ENCODE measurements around the gene SLC1A3.

DNA sequence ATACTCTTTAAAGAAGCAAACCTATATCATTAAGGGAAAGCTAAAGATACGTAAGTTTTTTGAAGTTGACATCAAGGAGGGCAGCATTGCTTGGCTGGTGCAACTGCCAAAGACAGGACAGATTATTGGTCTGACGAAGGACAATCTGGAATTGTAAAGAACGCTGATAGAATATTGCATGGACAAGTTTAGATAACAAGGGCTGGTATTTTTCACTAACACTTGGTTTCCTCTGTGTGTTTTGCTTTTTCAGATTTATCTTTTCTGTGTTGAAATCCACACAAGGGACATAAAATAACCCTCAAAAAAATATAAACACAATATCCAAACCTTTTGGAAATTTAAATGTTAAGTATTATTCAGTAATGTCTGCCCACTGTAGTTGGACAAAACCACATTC lies 39.7 kb downstream of the SLC1A3 start:
- TF ChIP-seq, protein P1, sequence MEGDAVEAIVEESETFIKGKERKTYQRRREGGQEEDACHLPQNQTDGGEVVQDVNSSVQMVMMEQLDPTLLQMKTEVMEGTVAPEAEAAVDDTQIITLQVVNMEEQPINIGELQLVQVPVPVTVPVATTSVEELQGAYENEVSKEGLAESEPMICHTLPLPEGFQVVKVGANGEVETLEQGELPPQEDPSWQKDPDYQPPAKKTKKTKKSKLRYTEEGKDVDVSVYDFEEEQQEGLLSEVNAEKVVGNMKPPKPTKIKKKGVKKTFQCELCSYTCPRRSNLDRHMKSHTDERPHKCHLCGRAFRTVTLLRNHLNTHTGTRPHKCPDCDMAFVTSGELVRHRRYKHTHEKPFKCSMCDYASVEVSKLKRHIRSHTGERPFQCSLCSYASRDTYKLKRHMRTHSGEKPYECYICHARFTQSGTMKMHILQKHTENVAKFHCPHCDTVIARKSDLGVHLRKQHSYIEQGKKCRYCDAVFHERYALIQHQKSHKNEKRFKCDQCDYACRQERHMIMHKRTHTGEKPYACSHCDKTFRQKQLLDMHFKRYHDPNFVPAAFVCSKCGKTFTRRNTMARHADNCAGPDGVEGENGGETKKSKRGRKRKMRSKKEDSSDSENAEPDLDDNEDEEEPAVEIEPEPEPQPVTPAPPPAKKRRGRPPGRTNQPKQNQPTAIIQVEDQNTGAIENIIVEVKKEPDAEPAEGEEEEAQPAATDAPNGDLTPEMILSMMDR (IDR thresholded peaks at IDR 0.05; ENCODE audit: low read depth, low read length), result no peak
- TF ChIP-seq EZH2phosphoT487 (IDR thresholded peaks at IDR 0.05; ENCODE audit: low read depth), result no peak

Data from OCI-LY3 (cell line).